Activated naive CD8-positive, alpha-beta T cell (primary cell): Measurements from ENCODE around the gene TWF2.
A peak's percentile ranks its signal among the peaks of the same experiment; 100 is the strongest.

ENCODE experiments used
- H3K27ac Mint-ChIP-seq: one replicate; pipeline ENCODE4 v1.8.0; 2021; ENCODE audit warnings: mixed read lengths
- H3K27me3 Mint-ChIP-seq: one replicate; pipeline ENCODE4 v1.8.0; 2021; ENCODE audit warnings: mixed read lengths
- H3K36me3 Mint-ChIP-seq: one replicate; pipeline ENCODE4 v1.8.0; 2021; ENCODE audit warnings: mixed read lengths
- H3K4me1 Mint-ChIP-seq: one replicate; pipeline ENCODE4 v1.8.0; 2021; ENCODE audit warnings: low read depth, mixed read lengths
- H3K4me3 Mint-ChIP-seq: one replicate; pipeline ENCODE4 v1.8.0; 2021; ENCODE audit warnings: mild to moderate bottlenecking, mixed read lengths
- H3K9me3 Mint-ChIP-seq: one replicate; pipeline ENCODE4 v1.8.0; 2021; ENCODE audit warnings: low read depth, mixed read lengths

The TWF2 gene

GRCh38 chr3:52270252-52270754 lies 31.3 kb upstream of the TWF2 start:
- Mint-ChIP-seq H3K36me3 (peaks cover 25% of the 10 kb centered on the region), H3K4me1 (peaks cover 87% of the 10 kb centered on the region), H3K27me3 (no peaks in the 10 kb centered on the region), H3K27ac (peak overlapping the region; percentile 96), H3K4me3 (peak overlapping the region; percentile 99), H3K9me3 (no peaks in the 10 kb centered on the region)

- peak overlapping the region; percentile 96 for H3K27ac Mint-ChIP-seq
- H3K36me3 Mint-ChIP-seq, result peaks cover 25% of the 10 kb centered on the region
- H3K4me1 Mint-ChIP-seq, result peaks cover 86% of the 10 kb centered on the region
- H3K4me3 Mint-ChIP-seq, result peak overlapping the region; percentile 99
- no peaks in the 10 kb centered on the region for H3K9me3 Mint-ChIP-seq
- H3K27me3 Mint-ChIP-seq, result no peaks in the 10 kb centered on the region
These were observed 30.8 kb upstream of the TWF2 start for GRCh38 chr3:52269776-52270175.

GRCh38 chr3:52268036-52268435 lies 29.1 kb upstream of the TWF2 start:
- Mint-ChIP-seq H3K4me1 (peaks cover 86% of the 10 kb centered on the region), H3K27ac (peak overlapping the region; percentile 97), H3K9me3 (no peaks in the 10 kb centered on the region), H3K27me3 (no peaks in the 10 kb centered on the region), H3K36me3 (peaks cover 36% of the 10 kb centered on the region), H3K4me3 (peak overlapping the region; percentile 99)

DNA sequence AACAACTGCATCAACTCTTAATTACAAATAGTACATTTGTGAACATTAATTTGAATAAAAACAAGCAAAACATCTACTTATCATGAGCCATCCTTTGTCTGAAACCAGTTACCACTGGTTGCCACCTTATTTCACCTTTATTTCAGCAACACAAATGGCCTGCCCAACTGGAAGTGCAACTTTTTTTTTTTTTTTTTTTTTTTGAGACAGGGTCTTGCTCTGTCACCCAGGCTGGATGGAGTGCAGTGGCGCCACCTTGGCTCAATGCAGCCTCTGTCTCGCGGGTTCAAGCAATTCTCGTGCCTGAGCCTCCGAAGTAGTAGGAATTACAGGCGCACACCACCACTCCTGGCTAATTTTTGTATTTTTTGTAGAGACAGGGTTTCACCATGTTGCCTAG lies 26.4 kb upstream of the TWF2 start:
- Mint-ChIP-seq H3K27ac (no peak overlapping the region), H3K4me3 (no peak overlapping the region), H3K4me1 (peaks cover 86% of the 10 kb centered on the region), H3K36me3 (peaks cover 39% of the 10 kb centered on the region), H3K9me3 (no peaks in the 10 kb centered on the region), H3K27me3 (no peaks in the 10 kb centered on the region)

DNA sequence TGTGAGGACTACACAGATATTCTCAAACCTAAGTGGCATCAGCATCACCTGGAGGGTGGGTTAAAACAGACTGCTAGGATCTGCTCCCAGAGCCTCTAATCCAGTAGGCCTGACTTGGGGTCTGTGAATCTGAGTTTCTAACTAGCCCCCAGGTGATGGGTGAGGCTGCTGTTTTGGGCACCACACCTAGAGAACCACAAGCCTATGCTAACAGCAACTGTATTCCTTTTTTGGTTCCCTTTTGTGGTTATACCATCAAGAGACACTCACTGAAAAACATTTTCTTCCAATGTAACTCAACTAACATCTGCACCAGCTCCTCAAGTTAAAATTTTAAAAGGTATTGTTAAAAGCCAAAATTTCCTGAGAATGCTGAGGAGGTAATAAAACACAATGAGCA lies 23.5 kb upstream of the TWF2 start:
- Mint-ChIP-seq H3K27me3 (no peaks in the 10 kb centered on the region), H3K27ac (peak overlapping the region; percentile 90), H3K36me3 (peaks cover 37% of the 10 kb centered on the region), H3K4me3 (peak overlapping the region; percentile 49), H3K9me3 (no peaks in the 10 kb centered on the region), H3K4me1 (peaks cover 81% of the 10 kb centered on the region)

- Mint-ChIP-seq H3K4me3 (no peak overlapping the region), H3K27ac (peak overlapping the region; percentile 82), H3K36me3 (peaks cover 35% of the 10 kb centered on the region), H3K9me3 (no peaks in the 10 kb centered on the region), H3K27me3 (no peaks in the 10 kb centered on the region), H3K4me1 (peaks cover 91% of the 10 kb centered on the region)
These were observed 20.5 kb upstream of the TWF2 start for GRCh38 chr3:52259448-52259847.

- H3K4me3 Mint-ChIP-seq, result no peak overlapping the region
- peak overlapping the region; percentile 82 for H3K27ac Mint-ChIP-seq
- H3K27me3 Mint-ChIP-seq, result no peaks in the 10 kb centered on the region
- H3K4me1 Mint-ChIP-seq, result peaks cover 91% of the 10 kb centered on the region
- H3K36me3 Mint-ChIP-seq, result peaks cover 32% of the 10 kb centered on the region
- no peaks in the 10 kb centered on the region for H3K9me3 Mint-ChIP-seq
These were observed 20.1 kb upstream of the TWF2 start for GRCh38 chr3:52259035-52259434.

DNA sequence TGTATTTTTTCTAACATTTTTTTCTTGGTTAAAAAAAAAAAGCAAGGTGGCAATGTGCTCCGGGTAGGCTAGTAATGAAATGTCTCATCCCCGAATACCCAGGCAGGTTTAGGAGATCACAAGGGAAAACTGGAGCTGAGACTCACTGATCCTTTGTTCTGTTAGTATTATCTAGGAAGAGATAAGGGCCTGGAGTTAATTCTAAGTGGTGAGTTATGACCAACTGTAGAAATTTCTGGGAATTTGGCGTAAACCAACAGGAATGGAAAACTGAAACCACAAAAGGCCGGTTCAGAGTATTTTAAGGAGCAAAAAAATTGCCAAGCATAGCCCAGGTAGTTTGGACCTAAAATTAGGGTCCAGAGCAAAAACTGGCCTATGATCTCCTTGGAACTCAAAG lies 19.0 kb upstream of the TWF2 start:
- H3K36me3 Mint-ChIP-seq, result peaks cover 28% of the 10 kb centered on the region

GRCh38 chr3:52256622-52257021 lies 17.7 kb upstream of the TWF2 start:
- Mint-ChIP-seq H3K27me3 (no peaks in the 10 kb centered on the region), H3K36me3 (peaks cover 25% of the 10 kb centered on the region), H3K27ac (peak overlapping the region; percentile 82), H3K4me3 (no peak overlapping the region), H3K9me3 (no peaks in the 10 kb centered on the region), H3K4me1 (peaks cover 90% of the 10 kb centered on the region)

More for the DNA sequence above, 19.0 kb upstream of the TWF2 start:
- H3K9me3 Mint-ChIP-seq, result no peaks in the 10 kb centered on the region
- peak overlapping the region; percentile 82 for H3K27ac Mint-ChIP-seq
- no peaks in the 10 kb centered on the region for H3K27me3 Mint-ChIP-seq
- H3K4me3 Mint-ChIP-seq, result no peak overlapping the region
- peaks cover 92% of the 10 kb centered on the region for H3K4me1 Mint-ChIP-seq

DNA sequence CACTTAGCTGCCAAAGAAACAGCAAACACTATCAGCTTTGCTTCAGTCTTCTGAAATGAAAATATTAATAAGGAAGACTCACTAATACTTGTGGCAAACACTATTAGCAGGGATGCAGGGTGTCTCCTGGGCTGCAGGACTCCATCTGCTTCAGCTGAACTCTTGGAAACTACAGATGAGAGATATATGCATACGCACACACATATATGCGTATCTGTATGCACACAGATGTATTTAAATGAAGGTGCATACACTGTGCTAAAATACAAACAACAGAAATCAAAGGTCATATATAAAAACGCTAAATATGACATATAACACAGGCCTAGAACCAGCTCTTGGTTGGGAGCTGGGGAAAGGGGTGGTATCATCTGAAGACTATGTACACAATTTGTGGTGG lies 17.2 kb upstream of the TWF2 start:
- Mint-ChIP-seq H3K9me3 (no peaks in the 10 kb centered on the region), H3K27ac (peak overlapping the region; percentile 82), H3K4me1 (peaks cover 86% of the 10 kb centered on the region), H3K4me3 (no peak overlapping the region), H3K36me3 (peaks cover 23% of the 10 kb centered on the region), H3K27me3 (no peaks in the 10 kb centered on the region)

- H3K36me3 Mint-ChIP-seq, result peaks cover 22% of the 10 kb centered on the region
- no peaks in the 10 kb centered on the region for H3K27me3 Mint-ChIP-seq
- peak overlapping the region; percentile 98 for H3K27ac Mint-ChIP-seq
These were observed 15.7 kb upstream of the TWF2 start for GRCh38 chr3:52254608-52255007.

GRCh38 chr3:52253314-52254304 lies 14.7 kb upstream of the TWF2 start:
- Mint-ChIP-seq H3K4me1 (peaks cover 86% of the 10 kb centered on the region), H3K4me3 (peak overlapping the region; percentile 85), H3K36me3 (peaks cover 20% of the 10 kb centered on the region), H3K27me3 (no peaks in the 10 kb centered on the region), H3K27ac (peak overlapping the region; percentile 98), H3K9me3 (no peaks in the 10 kb centered on the region)

More at GRCh38 chr3:52254608-52255007, 15.7 kb upstream of the TWF2 start:
- Mint-ChIP-seq H3K4me1 (peaks cover 88% of the 10 kb centered on the region), H3K9me3 (no peaks in the 10 kb centered on the region), H3K4me3 (peak overlapping the region; percentile 32)

- H3K27me3 Mint-ChIP-seq, result no peaks in the 10 kb centered on the region
- peaks cover 79% of the 10 kb centered on the region for H3K4me1 Mint-ChIP-seq
- H3K9me3 Mint-ChIP-seq, result no peaks in the 10 kb centered on the region
- H3K36me3 Mint-ChIP-seq, result peaks cover 12% of the 10 kb centered on the region
- peak overlapping the region; percentile 61 for H3K27ac Mint-ChIP-seq
- H3K4me3 Mint-ChIP-seq, result peak overlapping the region; percentile 53
These were observed 11.2 kb upstream of the TWF2 start for GRCh38 chr3:52250122-52250521.

- Mint-ChIP-seq H3K4me1 (peaks cover 79% of the 10 kb centered on the region), H3K4me3 (peak overlapping the region; percentile 41), H3K36me3 (peaks cover 12% of the 10 kb centered on the region), H3K27me3 (no peaks in the 10 kb centered on the region), H3K9me3 (no peaks in the 10 kb centered on the region), H3K27ac (peak overlapping the region; percentile 61)
These were observed 10.7 kb upstream of the TWF2 start for GRCh38 chr3:52249683-52250082.

GRCh38 chr3:52248816-52249547 lies 10.0 kb upstream of the TWF2 start:
- H3K9me3 Mint-ChIP-seq, result no peaks in the 10 kb centered on the region
- no peaks in the 10 kb centered on the region for H3K27me3 Mint-ChIP-seq
- H3K36me3 Mint-ChIP-seq, result peaks cover 12% of the 10 kb centered on the region
- H3K4me3 Mint-ChIP-seq, result no peak overlapping the region
- H3K27ac Mint-ChIP-seq, result peak overlapping the region; percentile 86
- H3K4me1 Mint-ChIP-seq, result peaks cover 79% of the 10 kb centered on the region
